ENCODE results near the gene FAXC. TPM values are rescaled to one million over a fixed set of nuclear protein-coding genes. Genes with fewer than 3 reads are reported as not detected.

The FAXC gene
- total and polyA plus RNA-seq, 2 of the 13 experiments (the other 11 are each of a cell fraction or from before 2014, with no cell fraction given), result 0.11 to 0.63 TPM

GRCh38 chr6:99349171-99350141 lies at the start of gene FAXC (continued):
- 0 out of 2 replicates have a peak, but pooled peaks have one; percentile 28 for TF ChIP-seq ZNF263 (CRISPR knock-in tag; IDR thresholded peaks at IDR 0.05)
- TF ChIP-seq SALL1 (CRISPR knock-in tag; IDR thresholded peaks at IDR 0.05), result 0 out of 2 replicates have a peak, but pooled peaks have one; percentile 12
- no peak for TF ChIP-seq NFRKB (IDR thresholded peaks at IDR 0.05)
- TF ChIP-seq SIX4 (CRISPR knock-in tag; IDR thresholded peaks at IDR 0.05), result no peak
- peak; percentile 59 for TF ChIP-seq ZNF800 (CRISPR knock-in tag; IDR thresholded peaks at IDR 0.05)
- peak; percentile 60; the same call in 1 of the 2 replicates for TF ChIP-seq KDM2A (CRISPR knock-in tag; IDR thresholded peaks at IDR 0.05; ENCODE audit: borderline replicate concordance, low read depth)
- no peak for TF ChIP-seq U2AF1 (optimal IDR thresholded peaks at IDR 0.05; ENCODE audit: low read depth, low read length)
- TF ChIP-seq STAG1 (CRISPR knock-in tag; IDR thresholded peaks at IDR 0.05), result peak; percentile 23; the same call in 1 of the 2 replicates
- no peak for TF ChIP-seq JUND (CRISPR knock-in tag; IDR thresholded peaks at IDR 0.05)

DNA sequence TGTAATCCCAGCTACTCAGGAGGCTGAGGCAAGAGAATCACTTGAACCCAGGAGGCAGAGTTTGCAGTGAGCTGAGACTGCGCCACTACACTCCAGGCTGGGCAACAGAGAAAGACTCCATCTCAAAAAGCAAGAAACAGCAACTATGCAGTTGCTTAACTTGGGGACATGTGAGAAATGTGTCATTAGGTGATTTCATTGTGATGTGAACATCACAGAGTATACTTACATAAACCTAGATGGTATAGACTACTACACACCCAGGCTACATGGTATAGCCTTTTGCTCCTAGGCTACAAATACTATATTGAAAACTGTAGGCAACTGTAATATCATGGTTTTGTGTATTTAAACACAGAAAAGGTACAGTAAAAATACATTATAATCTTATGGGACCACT lies 47.8 kb upstream of the FAXC start:
- Histone ChIP-seq H3K27me3 (ENCODE audit: control insufficient read depth in 1 of 2, insufficient read depth in 2 of 2, low read length in 2 of 2) (no peaks in the 10 kb centered on the region), H3K9me3 (ENCODE audit: low read length) (no peaks in the 10 kb centered on the region), H4K20me1 (ENCODE audit: insufficient read depth, low read length) (no peaks in the 10 kb centered on the region), H3K4me3 (replicated peaks in 1 of 3; ENCODE audit: insufficient read depth in 1 of 3, low read depth in 2 of 3, low read length in 3 of 3) (no peak overlapping the region), H2AFZ (ENCODE audit: low read length) (no peak overlapping the region), H3K9ac (ENCODE audit: insufficient read depth, low read depth, low read length) (no peak overlapping the region), H3K4me2 (ENCODE audit: low read depth, low read length) (no peak overlapping the region), H3K36me3 (replicated peaks in 1 of 2; ENCODE audit: control insufficient read depth in 1 of 2, insufficient read depth in 2 of 2, low read length in 2 of 2) (peaks cover 3 to 27% of the 10 kb centered on the region in 2 experiments; a peak in 4 of 5 replicates), H3K79me2 (ENCODE audit: insufficient read depth, low read length) (no peaks in the 10 kb centered on the region), H3K27ac (ENCODE audit: extremely low read length, insufficient read depth, low read length) (no peak overlapping the region), H3K4me1 (ENCODE audit: insufficient read depth, low read length) (peaks cover 17% of the 10 kb centered on the region)
- TF ChIP-seq, protein P1, sequence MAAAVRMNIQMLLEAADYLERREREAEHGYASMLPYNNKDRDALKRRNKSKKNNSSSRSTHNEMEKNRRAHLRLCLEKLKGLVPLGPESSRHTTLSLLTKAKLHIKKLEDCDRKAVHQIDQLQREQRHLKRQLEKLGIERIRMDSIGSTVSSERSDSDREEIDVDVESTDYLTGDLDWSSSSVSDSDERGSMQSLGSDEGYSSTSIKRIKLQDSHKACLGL (CRISPR knock-in tag; IDR thresholded peaks at IDR 0.05), result no peak
- TF ChIP-seq SYNCRIP (IDR thresholded peaks at IDR 0.05; ENCODE audit: insufficient read depth, low read depth, low read length), result no peak
- no peak for TF ChIP-seq CENPT (CRISPR knock-in tag; IDR thresholded peaks at IDR 0.05; ENCODE audit: low read depth)
- no peak for TF ChIP-seq NR2C2 (CRISPR knock-in tag; IDR thresholded peaks at IDR 0.05; ENCODE audit: borderline replicate concordance)
- no peak for FAIRE-seq
- in situ Hi-C loops (cut with HindIII; ENCODE audit: extremely low pct_ligation_motif_present, low pct_unique_long_range_greater_than_20kb) (no loop called here), intact Hi-C loops (cut with micrococcal nuclease; ENCODE audit: unreplicated experiment) (no loop called here)
- no peak for DNase-seq (ENCODE audit: low spot score)
- ChIA-PET CTCF (ENCODE audit: low intra/inter-chr PET ratio, low total read pairs) (no interaction called here), POLR2A (interaction anchor here (1.2 to 4.8 kb wide), 2 partner anchors 25 to 27 kb away, joined by 3 to 75 read pairs; partner anchors contain the start of gene PNISR)
- no TSS peak for BruUV-seq (replicated peaks)
- no CpG with 5 or more reads among the region's 1 CpG for WGBS (ENCODE audit: low lambda C conversion rate)
- no peak for ATAC-seq
